GM18870 (cell line): Measurements from ENCODE around the gene LY6G6C.

Source experiments
- ATAC-seq: cut with Tn5 transposase; IDR thresholded peaks from one replicate; pipeline ENCODE4 v1.9.1; 2021; ENCODE audit warnings: moderate library complexity; ENCODE audit not compliant: unreplicated experiment

LY6G6C gene, protein sequence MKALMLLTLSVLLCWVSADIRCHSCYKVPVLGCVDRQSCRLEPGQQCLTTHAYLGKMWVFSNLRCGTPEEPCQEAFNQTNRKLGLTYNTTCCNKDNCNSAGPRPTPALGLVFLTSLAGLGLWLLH

DNA sequence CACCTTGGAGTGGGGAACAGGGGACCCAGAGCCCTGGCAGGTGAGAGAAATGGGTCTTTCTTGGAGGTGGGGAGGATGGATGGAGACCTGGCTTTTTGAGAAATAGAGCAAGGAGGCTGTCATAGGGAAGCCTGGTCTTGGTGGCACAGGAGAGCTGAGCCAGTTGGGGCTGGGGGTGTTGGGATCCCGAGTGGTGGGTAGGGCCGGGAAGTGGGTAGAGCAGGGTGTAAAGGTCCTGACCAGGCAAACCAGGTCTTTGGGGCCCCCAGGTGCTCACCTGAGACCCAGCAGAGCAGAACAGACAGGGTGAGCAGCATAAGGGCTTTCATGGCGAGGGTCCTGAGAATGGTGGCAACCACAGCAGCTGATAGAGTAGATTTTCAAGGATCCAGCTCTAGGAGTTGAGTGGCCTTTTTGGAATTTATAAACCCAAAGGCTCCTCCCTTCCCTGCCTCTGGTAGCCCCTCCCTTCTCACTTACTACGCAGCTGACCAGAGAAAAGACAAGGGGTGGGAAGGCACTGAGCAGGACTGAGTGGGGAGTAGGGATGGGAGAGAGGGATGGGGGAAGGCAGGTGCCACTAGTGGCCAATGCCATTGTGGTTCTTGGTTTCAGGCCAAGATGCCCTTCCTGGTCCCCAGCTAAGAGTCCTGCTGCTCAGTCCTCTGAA lies at the start of gene LY6G6C:
Gene LY6G6C, minus strand, starts transcription at position 396 of the 670 bp plus-strand sequence. Its CDS starts 67 bp downstream, at position 329.
- ATAC-seq = no peak

GRCh38 chr6:31770860-31771259 lies 49.3 kb upstream of the LY6G6C start:
- ATAC-seq = no peak

DNA sequence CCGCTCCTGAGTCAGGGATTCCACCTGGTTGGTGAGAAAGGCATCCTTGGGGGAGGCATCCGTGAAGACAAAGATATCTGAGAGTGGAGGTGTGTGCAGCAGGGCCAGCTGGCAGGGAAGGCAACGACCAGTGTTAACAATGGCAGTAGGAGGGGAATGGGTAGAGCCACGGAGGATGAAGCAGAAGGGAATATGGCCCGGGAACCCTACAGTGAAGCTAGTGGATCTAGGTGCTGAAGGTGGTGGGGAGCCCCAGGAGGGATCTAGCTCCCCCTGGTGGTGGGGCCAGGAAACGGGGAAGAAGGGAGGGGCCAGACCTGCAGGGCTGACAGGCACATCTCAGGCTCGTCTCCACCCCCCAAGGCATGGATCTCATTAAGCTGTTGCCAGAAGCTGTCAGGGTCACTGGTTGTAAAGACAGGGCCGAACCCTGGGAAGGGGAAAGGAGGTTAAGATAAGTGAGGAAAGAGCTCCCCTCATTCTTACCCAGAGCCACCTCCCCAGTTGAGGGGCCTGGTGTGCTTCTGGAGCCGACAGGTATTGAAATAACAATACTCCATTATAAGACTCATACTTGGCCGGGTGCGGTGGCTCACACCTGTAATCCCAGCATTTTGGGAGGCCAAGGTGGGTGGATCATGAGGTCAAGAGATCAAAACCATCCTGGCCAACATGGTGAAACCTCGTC lies 48.3 kb upstream of the LY6G6C start:
- no peak for ATAC-seq

GRCh38 chr6:31768363-31769257 lies 47.1 kb upstream of the LY6G6C start:
- no peak for ATAC-seq

DNA sequence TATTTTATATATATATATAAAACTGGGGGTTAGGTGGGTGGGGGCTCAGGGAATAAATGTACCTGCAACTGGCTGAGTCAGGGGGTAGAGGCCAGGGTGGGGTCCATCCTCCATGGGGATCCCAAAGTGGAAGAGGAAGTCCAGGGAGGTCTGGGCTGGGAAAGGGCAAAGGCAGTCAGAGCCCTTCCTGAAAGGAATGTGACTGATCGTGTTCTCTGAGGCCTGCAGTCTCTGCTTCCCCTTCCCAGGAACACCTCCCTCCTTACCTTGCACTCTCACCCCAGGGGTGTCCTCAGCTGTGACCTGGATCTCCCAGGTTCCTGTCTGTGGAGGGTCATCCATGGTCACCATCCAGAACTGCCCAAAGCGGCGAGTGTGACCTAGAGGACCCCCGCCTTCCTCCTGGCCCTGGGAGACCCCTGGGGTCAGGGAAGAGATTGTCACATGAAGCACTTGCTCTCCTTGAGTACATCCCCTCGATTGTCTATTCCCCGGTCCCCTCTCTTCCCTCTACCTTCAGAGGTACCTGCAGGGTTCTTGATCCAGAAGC lies 45.6 kb upstream of the LY6G6C start:
- no peak for ATAC-seq

- no peak for ATAC-seq
Observed at GRCh38 chr6:31765910-31766794, 44.6 kb upstream of the LY6G6C start.

- ATAC-seq = no peak
Observed at GRCh38 chr6:31765559-31765909, 44.0 kb upstream of the LY6G6C start.

GRCh38 chr6:31764198-31764597 lies 42.7 kb upstream of the LY6G6C start:
- ATAC-seq = no peak

DNA sequence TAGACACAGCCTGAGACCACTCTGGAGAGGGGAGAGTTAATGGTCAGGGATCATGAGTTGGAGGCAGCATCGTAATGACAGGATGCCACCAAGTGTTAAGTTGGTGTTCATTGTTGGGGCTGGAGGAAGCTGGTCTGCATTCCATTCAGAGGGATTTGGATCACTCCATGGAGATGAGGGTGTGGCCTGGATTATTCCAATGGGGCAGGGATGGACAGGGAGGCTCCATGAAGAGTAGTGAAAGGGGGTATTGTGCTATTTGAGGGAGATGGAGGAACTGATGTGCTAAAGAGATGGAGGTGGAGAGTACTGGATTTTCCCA lies 42.0 kb upstream of the LY6G6C start:
- no peak for ATAC-seq

DNA sequence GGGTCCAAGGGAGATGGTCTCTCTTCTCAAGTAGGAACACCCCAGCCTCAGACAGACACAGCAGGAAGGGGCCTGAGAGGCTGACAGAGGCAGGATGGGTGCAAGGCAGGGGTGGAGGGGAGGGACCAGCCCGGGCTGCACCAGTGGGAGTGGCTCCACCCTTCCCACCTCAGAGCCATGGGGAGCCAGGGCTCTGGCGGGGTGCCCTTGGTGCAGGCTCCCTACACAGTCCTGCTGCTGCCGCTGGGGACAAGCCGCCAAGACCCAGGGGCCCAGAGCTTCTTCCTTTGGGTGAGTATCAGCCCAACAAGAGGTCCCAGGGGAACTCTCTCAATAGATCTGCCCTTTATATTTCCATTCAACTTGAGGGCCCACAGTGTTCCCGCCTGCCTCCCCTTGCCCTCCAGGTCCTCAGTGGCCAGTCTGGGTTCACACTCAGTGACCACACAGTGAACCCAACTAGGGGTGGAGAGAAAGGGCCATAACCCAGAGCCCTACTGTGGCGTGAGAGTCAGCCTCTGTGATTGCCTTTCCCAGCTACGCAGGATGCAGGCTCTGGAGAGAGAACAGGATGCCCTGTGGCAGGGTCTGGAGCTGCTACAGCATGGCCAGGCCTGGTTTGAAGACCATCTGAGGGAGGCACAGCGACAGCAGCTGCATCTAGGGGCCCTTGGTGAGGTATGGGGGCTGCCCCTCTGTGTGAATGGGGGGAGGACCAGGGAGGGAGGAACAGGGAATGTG lies 41.5 kb upstream of the LY6G6C start:
- no peak for ATAC-seq

GRCh38 chr6:31762356-31762755 lies 40.8 kb upstream of the LY6G6C start, which contains the start of gene SAPCD1:
TSS of gene SAPCD1 (plus strand) at chr6:31762656. CDS start at chr6:31763055, 399 bp downstream.
- no peak for ATAC-seq

DNA sequence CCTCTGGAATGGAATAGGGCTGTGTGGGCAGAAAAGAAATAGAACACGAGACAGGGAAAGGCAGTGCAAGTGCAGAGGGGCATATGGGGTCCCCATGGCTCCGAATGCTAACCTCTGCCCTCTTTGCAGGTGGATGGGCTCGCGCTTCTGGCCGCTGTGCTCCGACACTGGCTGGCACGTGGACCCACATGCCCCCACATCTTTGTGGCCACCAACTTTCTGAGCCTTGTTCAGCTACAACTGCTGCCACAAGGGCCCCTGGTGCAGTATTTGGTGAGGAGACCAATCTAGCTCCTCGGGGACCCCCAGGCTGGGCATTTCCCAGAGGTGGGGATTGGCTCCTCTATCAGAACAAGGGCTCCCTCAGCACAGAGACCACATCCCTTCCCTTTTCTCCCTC lies 39.8 kb upstream of the LY6G6C start:
- ATAC-seq = no peak

DNA sequence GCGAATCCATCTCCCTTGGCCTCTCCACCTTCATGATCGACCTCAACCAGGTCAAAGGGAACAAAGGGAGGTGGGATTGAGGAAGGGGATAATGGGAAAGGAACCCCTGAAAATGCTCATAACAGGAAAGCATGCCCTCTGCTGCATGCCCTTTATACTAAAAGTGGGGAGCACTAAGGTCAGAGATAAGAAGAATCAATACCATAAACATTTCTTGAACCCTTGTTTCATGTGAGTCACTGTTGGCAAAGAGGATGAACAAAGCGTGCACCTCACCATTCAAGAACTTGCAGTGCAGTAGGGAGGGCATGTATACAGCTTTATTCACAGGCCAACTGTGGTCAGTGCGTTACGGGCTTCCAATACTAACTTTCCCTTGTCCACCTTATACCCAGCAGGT lies 39.2 kb upstream of the LY6G6C start:
- no peak for ATAC-seq

- ATAC-seq = no peak
Observed at GRCh38 chr6:31758281-31758680, 36.7 kb upstream of the LY6G6C start.

GRCh38 chr6:31752739-31753319 lies 31.3 kb upstream of the LY6G6C start:
- ATAC-seq = no peak

DNA sequence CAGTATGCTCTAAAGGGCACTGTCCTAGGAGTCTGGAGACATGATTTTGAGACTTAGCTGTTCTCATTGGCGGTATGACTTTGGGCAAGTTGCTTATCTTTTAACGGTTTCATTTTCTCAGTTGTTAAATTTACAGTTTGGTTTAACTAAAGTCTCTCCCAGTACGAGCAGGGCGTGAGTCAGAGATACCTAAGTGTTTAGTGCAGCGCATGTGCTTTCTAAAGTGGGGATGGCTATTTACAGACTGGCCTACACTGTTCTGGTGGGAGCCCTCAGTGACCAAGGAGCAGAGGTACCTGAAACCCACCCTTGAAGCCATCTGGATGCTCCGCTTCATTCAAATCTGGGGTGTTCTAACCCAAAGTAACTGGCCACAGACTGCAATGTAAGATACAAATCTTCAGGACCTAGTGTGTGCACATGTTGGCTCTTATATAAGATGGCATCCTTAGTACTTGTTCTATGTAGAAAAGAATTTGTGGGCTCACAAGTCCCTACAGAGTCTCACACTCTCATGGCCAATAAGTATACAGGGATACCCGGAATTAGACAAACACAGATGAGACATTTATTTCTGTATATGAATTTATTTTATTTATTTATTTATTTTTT lies 29.0 kb upstream of the LY6G6C start:
- ATAC-seq = no peak

DNA sequence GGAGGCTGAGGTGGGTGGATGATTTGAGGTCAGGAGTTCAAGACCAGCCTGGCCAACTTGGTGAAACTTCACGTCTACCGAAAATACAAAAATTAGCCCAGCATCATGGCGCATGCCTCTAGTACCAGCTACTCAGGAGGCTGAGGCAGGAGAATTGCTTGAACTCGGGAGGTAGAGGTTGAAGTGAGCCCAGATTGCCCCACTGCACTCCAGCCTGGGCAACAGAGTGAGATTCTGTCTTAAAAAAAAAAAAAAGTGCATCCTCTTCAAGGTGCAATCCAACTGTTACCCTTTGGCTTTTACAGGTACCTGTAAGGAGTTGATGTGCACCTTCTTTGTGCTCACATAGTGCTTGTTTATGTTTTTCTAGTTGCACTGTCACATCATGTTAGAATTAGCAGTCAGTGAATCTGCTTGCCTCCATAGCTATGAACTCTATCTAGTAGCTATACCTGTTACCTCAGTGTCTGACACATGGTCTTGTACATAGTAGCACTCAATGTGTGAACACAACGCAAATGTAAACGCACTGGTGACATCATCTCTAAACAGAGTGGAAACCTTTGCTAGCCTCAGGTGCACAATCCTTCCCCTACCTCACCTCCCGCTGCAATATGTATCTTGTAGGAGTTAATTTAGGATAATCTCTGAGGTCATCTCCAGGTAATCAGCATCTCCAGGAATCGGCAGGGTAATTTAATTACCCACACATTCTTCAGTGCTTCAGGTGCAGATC lies 27.9 kb upstream of the LY6G6C start:
- ATAC-seq = no peak

DNA sequence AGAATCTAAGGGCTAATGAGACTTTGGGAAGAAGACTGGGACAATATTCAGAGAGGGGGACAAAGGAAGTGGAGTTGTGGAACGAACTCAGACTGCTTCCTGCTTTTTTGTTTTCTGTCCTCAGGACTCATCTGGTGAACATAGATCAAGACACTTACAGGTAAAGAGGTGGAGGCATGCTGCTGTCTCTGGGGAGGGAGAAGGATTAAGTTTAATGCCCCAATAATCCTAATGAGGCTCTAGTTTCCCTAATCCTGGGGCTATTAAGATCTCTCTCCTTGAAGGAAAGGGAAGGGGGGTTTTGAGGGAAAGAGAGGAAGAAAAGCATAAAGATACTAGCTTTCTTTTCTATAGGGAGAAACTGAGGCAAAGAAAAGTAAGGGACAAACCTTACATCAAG lies 22.9 kb upstream of the LY6G6C start:
- ATAC-seq = no peak
